Smooth muscle cell of bladder (primary cell): ENCODE measurements around the gene SRXN1. TPM values are rescaled to one million over a fixed set of nuclear protein-coding genes. Genes with fewer than 3 reads are reported as not detected.

ENCODE experiments used
- total RNA-seq: library from RNA; depleted of rRNA; stranded (reverse); fragments of >200 nt; gene quantifications from 2 replicates; pipeline ENCODE4 v1.2.3, GENCODE V29; 2014

Gene SRXN1
- 62.6 and 94.9 TPM in 2 replicates for total RNA-seq

GRCh38 chr20:653110-653589 is at the start of gene SRXN1:
Gene SRXN1 (minus strand): TSS chr20:653200. CDS start chr20:653185, 15 bp downstream.

GRCh38 chr20:675453-676314 is 22.7 kb upstream of the SRXN1 start, which contains the start of gene SCRT2:
Gene SCRT2 (minus strand): TSS chr20:675802. CDS start chr20:675601, 201 bp downstream.

GRCh38 chr20:610130-611046 is 42.6 kb downstream of the SRXN1 start, which contains the start of gene TCF15:
Gene TCF15 (minus strand): TSS chr20:610309. CDS start chr20:610237, 72 bp downstream.

Other genes starting within 250 kb of the SRXN1 start
- gene RBCK1, start 244.9 kb downstream of the SRXN1 start, total RNA-seq, result 49.4 and 54.0 TPM in 2 replicates
- gene TBC1D20, start 190.7 kb downstream of the SRXN1 start, total RNA-seq, result 30.3 and 38.5 TPM in 2 replicates
- gene CSNK2A1, start 109.4 kb downstream of the SRXN1 start, total RNA-seq, result 98.6 and 102 TPM in 2 replicates
- 0.09 TPM in 1 of 2 replicates, not detected in the other for gene TCF15, start 42.9 kb downstream of the SRXN1 start, total RNA-seq
- gene SCRT2, start 22.6 kb upstream of the SRXN1 start, total RNA-seq, result not detected in 2 replicates
- not detected in 2 replicates for gene SLC52A3, start 115.3 kb upstream of the SRXN1 start, total RNA-seq
- 1.00 and 2.4 TPM in 2 replicates for gene FAM110A, start 180.5 kb upstream of the SRXN1 start, total RNA-seq